HepG2 (cell line): ENCODE data around the gene PPCDC. TPM values are rescaled to one million over a fixed set of nuclear protein-coding genes. Genes with fewer than 3 reads are reported as not detected.

ENCODE experiments used
- ATAC-seq: fragments of 200-7000 bp; cut with Tn5 transposase; 3 replicates; pipeline ENCODE4 v1.9.1; 2020; ENCODE audit warnings: mild to moderate bottlenecking, moderate library complexity
- BruUV-seq: library from RNA; stranded (reverse); fragments of 400-500 nt; replicated peaks from 2 replicates; lab custom pipeline; 2021; lab: Mats Ljungman, UMichigan
- CTCF ChIA-PET: fragments of 300-600 bp; formaldehyde crosslinking; extraction: SDS; loops from one replicate; lab custom pipeline; 2021; ENCODE audit warnings: low total read pairs, inconsistent platforms, low intra/inter-chr PET ratio; lab: Yijun Ruan, JAX
- POLR2A ChIA-PET: fragments of 350-600 bp; sonication (Branson Sonifier 250); formaldehyde crosslinking; loops from one replicate; lab custom pipeline; 2020; ENCODE audit warnings: antibody characterized with exemption, inconsistent platforms; lab: Yijun Ruan, JAX
- DNase-seq: peaks from one replicate; pipeline ENCODE4 v3.0.0-alpha.2; 2015; ENCODE audit warnings: low spot score
- FAIRE-seq: peaks from 3 replicates; lab custom pipeline; 2011; peaks lifted over from hg19 to GRCh38; lab: Jason Lieb, UNC
- H2AFZ ChIP-seq: one replicate; pipeline ENCODE4 v1.6.1; 2011; ENCODE audit warnings: low read length, inconsistent platforms
- H3K27ac ChIP-seq: fragments of 300-600 bp; 3 replicates; pipeline ENCODE4 v1.8.0; 2011; ENCODE audit warnings: mixed run types, mild to moderate bottlenecking, mixed read lengths, low read length, inconsistent platforms; ENCODE audit not compliant: insufficient read depth; ENCODE audit errors: extremely low read length
- H3K27me3 ChIP-seq, 2 experiments: fragments of 200-600 bp in 1 of 2; 2 replicates in 1 of 2; 3 replicates in 1 of 2; pipeline versions ENCODE4 v1.6.0 to v1.8.0; 2011; ENCODE audit warnings: low read length in 2 of 2, mild to moderate bottlenecking in 2 of 2, moderate library complexity in 2 of 2, inconsistent platforms in 1 of 2; ENCODE audit not compliant: insufficient read depth in 2 of 2, control insufficient read depth in 1 of 2
- H3K36me3 ChIP-seq, 2 experiments: fragments of 200-600 bp in 1 of 2; replicated peaks in 1 of 2; 2 replicates in 1 of 2; 3 replicates in 1 of 2; pipeline versions ENCODE4 v1.5.1 to v1.8.0; 2011; ENCODE audit warnings: low read length in 2 of 2, inconsistent platforms in 1 of 2; ENCODE audit not compliant: insufficient read depth in 2 of 2, control insufficient read depth in 1 of 2
- H3K4me1 ChIP-seq: 2 replicates; pipeline ENCODE4 v1.5.1; 2012; ENCODE audit warnings: low read length, inconsistent platforms; ENCODE audit not compliant: insufficient read depth
- H3K4me2 ChIP-seq: 2 replicates; pipeline ENCODE4 v1.6.0; 2011; ENCODE audit warnings: low read depth, low read length, inconsistent platforms
- H3K4me3 ChIP-seq, 3 experiments: fragments of 200-600 bp in 1 of 3; sonication (generic), shearing (Covaris generic) in 1 of 3; replicated peaks in 1 of 3; 2 replicates each; pipeline ENCODE4 v1.5.1; 2011 to 2016; ENCODE audit warnings: low read length in 3 of 3, inconsistent platforms in 2 of 3, low read depth in 2 of 3, mild to moderate bottlenecking in 2 of 3, control low read depth in 1 of 3, mixed read lengths in 1 of 3; ENCODE audit not compliant: insufficient read depth in 1 of 3
- H3K79me2 ChIP-seq: one replicate; pipeline ENCODE4 v1.6.1; 2011; ENCODE audit warnings: low read length, inconsistent platforms; ENCODE audit not compliant: insufficient read depth
- H3K9ac ChIP-seq: 2 replicates; pipeline ENCODE4 v1.6.0; 2011; ENCODE audit warnings: mild to moderate bottlenecking, low read depth, low read length, inconsistent platforms; ENCODE audit not compliant: insufficient read depth
- H3K9me3 ChIP-seq: 2 replicates; pipeline ENCODE4 v1.5.1; 2012; ENCODE audit warnings: mild to moderate bottlenecking, low read length
- H4K20me1 ChIP-seq: 2 replicates; pipeline ENCODE4 v1.6.0; 2011; ENCODE audit warnings: inconsistent platforms, mild to moderate bottlenecking, low read length, moderate library complexity; ENCODE audit not compliant: insufficient read depth
- ARID4A ChIP-seq: sonication (generic); formaldehyde crosslinking; IDR thresholded peaks from 2 replicates; pipeline ENCODE4 v1.5.0; 2020; ENCODE audit warnings: mild to moderate bottlenecking, missing genetic modification reagents, borderline replicate concordance
- CENPBD1 ChIP-seq: sonication (generic); formaldehyde crosslinking; IDR thresholded peaks from 2 replicates; pipeline ENCODE4 v1.8.0; 2022; ENCODE audit warnings: missing genetic modification reagents, low read depth, mild to moderate bottlenecking, borderline replicate concordance
- GFI1 ChIP-seq: sonication (generic); formaldehyde crosslinking; IDR thresholded peaks from 2 replicates; pipeline ENCODE4 v1.5.0; 2020; ENCODE audit warnings: missing genetic modification reagents, mild to moderate bottlenecking, borderline replicate concordance
- GLMP ChIP-seq: sonication (generic); formaldehyde crosslinking; IDR thresholded peaks from 2 replicates; pipeline ENCODE4 v1.9.0; 2021; ENCODE audit warnings: missing genetic modification reagents, mild to moderate bottlenecking, borderline replicate concordance
- HMG20B ChIP-seq: conservative IDR thresholded peaks from 2 replicates; pipeline ENCODE4 v1.6.1; 2016; ENCODE audit warnings: missing genetic modification reagents, missing compliant biosample characterization
- MBD4 ChIP-seq: IDR thresholded peaks from 2 replicates; pipeline ENCODE4 v1.6.1; 2012; ENCODE audit warnings: low read length, inconsistent platforms, borderline replicate concordance
- PHF20 ChIP-seq: sonication (generic); formaldehyde crosslinking; IDR thresholded peaks from 2 replicates; pipeline ENCODE4 v1.5.0; 2020; ENCODE audit warnings: mild to moderate bottlenecking, missing genetic modification reagents
- RARA ChIP-seq: IDR thresholded peaks from 2 replicates; pipeline ENCODE4 v1.6.1; 2016; ENCODE audit warnings: missing genetic modification reagents, missing compliant biosample characterization
- RFX3 ChIP-seq: IDR thresholded peaks from 2 replicates; pipeline ENCODE4 v1.6.1; 2016; ENCODE audit warnings: missing biosample characterization, missing genetic modification reagents
- RORA ChIP-seq: sonication (generic); formaldehyde crosslinking; IDR thresholded peaks from 2 replicates; pipeline ENCODE4 v1.5.0; 2020; ENCODE audit warnings: mild to moderate bottlenecking, missing genetic modification reagents, moderate library complexity
- SKI ChIP-seq: fragments of 450-650 bp; IDR thresholded peaks from one replicate; pipeline ENCODE4 v1.6.1; 2018; ENCODE audit warnings: mild to moderate bottlenecking; ENCODE audit not compliant: partially characterized antibody
- SOX5 ChIP-seq: IDR thresholded peaks from 2 replicates; pipeline ENCODE4 v1.6.1; 2016; ENCODE audit warnings: borderline replicate concordance
- TBP ChIP-seq: sonication (generic); formaldehyde crosslinking; IDR thresholded peaks from 2 replicates; pipeline ENCODE4 v1.5.0; 2020; ENCODE audit warnings: missing genetic modification reagents
- U2AF2 ChIP-seq: fragments of 200-400 bp; formaldehyde crosslinking; IDR thresholded peaks from 2 replicates; pipeline ENCODE4 v1.6.1; 2017; ENCODE audit warnings: low read depth, mild to moderate bottlenecking, low read length
- ZNF230 ChIP-seq: sonication (generic); formaldehyde crosslinking; IDR thresholded peaks from 2 replicates; pipeline ENCODE4 v1.4.0; 2020; ENCODE audit warnings: mild to moderate bottlenecking, missing genetic modification reagents
- ZNF281 ChIP-seq: sonication (generic); formaldehyde crosslinking; IDR thresholded peaks from 2 replicates; pipeline ENCODE4 v1.4.0; 2020; ENCODE audit warnings: missing genetic modification reagents, borderline replicate concordance
- ZNF777 ChIP-seq: sonication (generic); formaldehyde crosslinking; IDR thresholded peaks from 2 replicates; pipeline ENCODE4 v1.4.0; 2020; ENCODE audit warnings: missing genetic modification reagents
- ZNF780A ChIP-seq: sonication (generic); formaldehyde crosslinking; IDR thresholded peaks from 2 replicates; pipeline ENCODE4 v1.8.0; 2022; ENCODE audit warnings: mild to moderate bottlenecking, missing genetic modification reagents, moderate library complexity
- ZNF878 ChIP-seq: sonication (generic); formaldehyde crosslinking; IDR thresholded peaks from 2 replicates; pipeline ENCODE4 v1.8.1; 2023; ENCODE audit warnings: mild to moderate bottlenecking, missing genetic modification reagents, moderate library complexity
- WGBS: methylation state at CpG from one replicate; pipeline ENCODE4 v1.1.6; 2017; ENCODE audit warnings: low lambda C conversion rate; 5-methylcytosine and 5-hydroxymethylcytosine counted together
- in situ Hi-C: cut with HindIII; loops from 2 replicates; pipeline ENCODE4 v1.10.0; 2017; ENCODE audit warnings: low pct_unique_long_range_greater_than_20kb; ENCODE audit not compliant: extremely low pct_ligation_motif_present
- intact Hi-C: fragments of 100-400 bp; cut with micrococcal nuclease; formaldehyde crosslinking; loops from one replicate; pipeline ENCODE4 v1.10.0; 2022; ENCODE audit not compliant: unreplicated experiment
- polyA plus RNA-seq, 8 experiments: library from polyadenylated mRNA; depleted of rRNA in 3 of 8; stranded (reverse) in 7 of 8; unstranded in 1 of 8; fragments of >200 nt; fragmentation: Illumina TruSeq in 4 of 8; extraction: Trizol in 4 of 8; gene quantifications; 2 replicates each; pipeline versions ENCODE4 v1.2.1 to v1.2.3, GENCODE V29; 2011 to 2016; ENCODE audit warnings: low read depth in 4 of 8, missing spikeins in 1 of 8, mixed read lengths in 1 of 8; ENCODE audit not compliant: insufficient read depth in 1 of 8
- total RNA-seq, 5 experiments: library from RNA; depleted of rRNA; stranded (reverse); fragments of >200 nt; fragmentation: Illumina TruSeq; extraction: Trizol; gene quantifications; 2 replicates each; pipeline ENCODE4 v1.2.3, GENCODE V29; 2016; ENCODE audit warnings: low read depth in 1 of 5

PPCDC gene
- total and polyA plus RNA-seq, 2 of the 13 experiments (the other 11 are each of a cell fraction or from before 2014, with no cell fraction given), result 12.3 to 12.8 TPM

- ChIA-PET POLR2A (no interaction called here), CTCF (no interaction called here)
- TF ChIP-seq SOX5 (CRISPR knock-in tag) (no peak), GLMP (CRISPR knock-in tag) (no peak), RFX3 (CRISPR knock-in tag) (no peak), ARID4A (CRISPR knock-in tag) (no peak), U2AF2 (no peak), ZNF878 (no peak), HMG20B (CRISPR knock-in tag) (no peak), SKI (no peak), PHF20 (CRISPR knock-in tag) (no peak), CENPBD1 (no peak), ZNF281 (CRISPR knock-in tag) (no peak), TBP (no peak), MBD4 (no peak), RARA (no peak), ZNF780A (CRISPR knock-in tag) (no peak), RORA (CRISPR knock-in tag) (no peak), ZNF230 (CRISPR knock-in tag) (no peak), ZNF777 (CRISPR knock-in tag) (no peak), GFI1 (CRISPR knock-in tag) (no peak)
These were observed 15.2 kb upstream of the PPCDC start for GRCh38 chr15:75008221-75008625.

More at GRCh38 chr15:75008221-75008625, 15.2 kb upstream of the PPCDC start:
- 95% methylated on average over 5 of the region's 5 CpGs for WGBS
- H3K27me3 ChIP-seq, result no peaks in the 10 kb centered on the region
- intact Hi-C loops, result no loop called here
- ATAC-seq (no peak), FAIRE-seq (no peak), DNase-seq (no peak)
- no peak overlapping the region for H3K9ac ChIP-seq
- no peak overlapping the region for H2AFZ ChIP-seq
- H3K4me2 ChIP-seq, result no peak overlapping the region
- no peaks in the 10 kb centered on the region for H4K20me1 ChIP-seq
- in situ Hi-C loops, result no loop called here
- H3K36me3 ChIP-seq, result peaks cover 3 to 8% of the 10 kb centered on the region in 2 experiments; a peak in 4 of 5 replicates
- BruUV-seq, result no TSS peak
- H3K79me2 ChIP-seq, result no peaks in the 10 kb centered on the region
- no peak overlapping the region for H3K27ac ChIP-seq
- no peak overlapping the region for H3K4me3 ChIP-seq
- H3K9me3 ChIP-seq, result no peaks in the 10 kb centered on the region
- no peaks in the 10 kb centered on the region for H3K4me1 ChIP-seq
